Endodermal cell (in vitro differentiated cells): Measurements from ENCODE around the gene RPL5. TPM values are rescaled to one million over a fixed set of nuclear protein-coding genes. Genes with fewer than 3 reads are reported as not detected.

Experiments
- DNase-seq: peaks from one replicate; pipeline ENCODE4 v3.0.0-alpha.2; 2017
- H3K27ac ChIP-seq: 2 replicates; pipeline ENCODE4 v1.5.1; 2013; ENCODE audit warnings: mild to moderate bottlenecking, low read depth, low read length, moderate library complexity
- H3K27me3 ChIP-seq: 2 replicates; pipeline ENCODE4 v1.6.1; 2013; ENCODE audit warnings: mild to moderate bottlenecking, low read length, moderate library complexity; ENCODE audit not compliant: insufficient read depth, control insufficient read depth, poor library complexity, severe bottlenecking
- H3K36me3 ChIP-seq: 2 replicates; pipeline ENCODE4 v1.7.0; 2013; ENCODE audit warnings: mild to moderate bottlenecking, low read length, moderate library complexity; ENCODE audit not compliant: control insufficient read depth, insufficient read depth
- H3K4me1 ChIP-seq: one replicate; pipeline ENCODE4 v1.7.0; 2013; ENCODE audit warnings: low read length; ENCODE audit not compliant: control insufficient read depth, insufficient read depth
- H3K4me3 ChIP-seq: 2 replicates; pipeline ENCODE4 v1.5.1; 2013; ENCODE audit warnings: mild to moderate bottlenecking, low read length, moderate library complexity
- H3K9ac ChIP-seq: 2 replicates; pipeline ENCODE4 v1.6.1; 2013; ENCODE audit warnings: mild to moderate bottlenecking, low read length, moderate library complexity; ENCODE audit not compliant: poor library complexity, severe bottlenecking; ENCODE audit errors: extremely low read depth
- H3K9me3 ChIP-seq: 2 replicates; pipeline ENCODE4 v1.6.1; 2013; ENCODE audit warnings: mild to moderate bottlenecking, low read length, moderate library complexity; ENCODE audit not compliant: control insufficient read depth
- H3K27ac Mint-ChIP-seq: 2 replicates; pipeline ENCODE4 v1.8.0; 2020; ENCODE audit warnings: mixed read lengths
- H3K27me3 Mint-ChIP-seq: 2 replicates; pipeline ENCODE4 v1.8.0; 2021; ENCODE audit warnings: mild to moderate bottlenecking, mixed read lengths; ENCODE audit not compliant: insufficient read depth
- H3K36me3 Mint-ChIP-seq: 2 replicates; pipeline ENCODE4 v1.8.0; 2020; ENCODE audit warnings: low read depth, mixed read lengths
- H3K4me1 Mint-ChIP-seq: 2 replicates; pipeline ENCODE4 v1.8.0; 2020; ENCODE audit warnings: mixed read lengths
- H3K4me3 Mint-ChIP-seq: 2 replicates; pipeline ENCODE4 v1.8.0; 2020; ENCODE audit warnings: mild to moderate bottlenecking, moderate library complexity, mixed read lengths
- H3K9me3 Mint-ChIP-seq: 2 replicates; pipeline ENCODE4 v1.8.0; 2020; ENCODE audit warnings: mild to moderate bottlenecking, mixed read lengths
- CTCF ChIP-seq: fragments of 200-600 bp; sonication (generic); conservative IDR thresholded peaks from 2 replicates; pipeline ENCODE4 v1.5.0; 2021; ENCODE audit warnings: antibody characterized with exemption, mild to moderate bottlenecking
- WGBS, 2 experiments: methylation state at CpG; one replicate each; pipeline versions ENCODE4 v1.1.5 to v1.1.7; 2013; ENCODE audit warnings: missing lambda C conversion rate in 2 of 2, mixed read lengths in 1 of 2; ENCODE audit not compliant: insufficient coverage in 1 of 2, insufficient read length in 1 of 2; 5-methylcytosine and 5-hydroxymethylcytosine counted together
- total RNA-seq, 2 donors: library from RNA; stranded (reverse); fragmentation: NEBNext Ultra II Directional in 1 of 2; extraction: Animal tissue kit (Norgen Biotek cat#: 25700) in 1 of 2; gene quantifications; 2 replicates in 1 of 2; 3 replicates in 1 of 2; pipeline ENCODE4 v1.2.1, GENCODE V29; 2021

RPL5 gene
- total RNA-seq, 2 donors from 2014 or later = 963 to 1,201 TPM

GRCh38 chr1:92876351-92876750 lies 44.5 kb downstream of the RPL5 start:
- no peak for DNase-seq
- H3K4me3 Mint-ChIP-seq = no peak overlapping the region
- no peaks in the 10 kb centered on the region for H3K27me3 Mint-ChIP-seq
- no peak overlapping the region for H3K27ac Mint-ChIP-seq
- H3K36me3 Mint-ChIP-seq = peaks cover 8% of the 10 kb centered on the region
- WGBS, 2 experiments = 90 to 100% methylated on average over 2 to 4 of the region's 4 CpGs
- Histone ChIP-seq H3K4me1 (no peaks in the 10 kb centered on the region), H3K9ac (no peak overlapping the region), H3K4me3 (no peak overlapping the region), H3K27ac (no peak overlapping the region), H3K36me3 (no peaks in the 10 kb centered on the region), H3K9me3 (peaks cover 9% of the 10 kb centered on the region), H3K27me3 (no peaks in the 10 kb centered on the region)
- TF ChIP-seq CTCF = no peak
- H3K9me3 Mint-ChIP-seq = peaks cover 10% of the 10 kb centered on the region
- H3K4me1 Mint-ChIP-seq = peaks cover 11% of the 10 kb centered on the region

GRCh38 chr1:92877081-92877711 lies 45.4 kb downstream of the RPL5 start:
- Mint-ChIP-seq H3K27me3 (no peaks in the 10 kb centered on the region), H3K4me3 (no peak overlapping the region), H3K27ac (no peak overlapping the region), H3K9me3 (peaks cover 8% of the 10 kb centered on the region), H3K36me3 (peaks cover 8% of the 10 kb centered on the region), H3K4me1 (peaks cover 11% of the 10 kb centered on the region)
- H3K9me3 ChIP-seq = peaks cover 8% of the 10 kb centered on the region
- no peak for TF ChIP-seq CTCF
- no peak overlapping the region for H3K4me3 ChIP-seq
- no peak overlapping the region for H3K9ac ChIP-seq
- WGBS, 2 experiments = 90 to 93% methylated on average over 4 of the region's 4 CpGs
- no peak overlapping the region for H3K27ac ChIP-seq
- H3K27me3 ChIP-seq = no peaks in the 10 kb centered on the region
- no peaks in the 10 kb centered on the region for H3K4me1 ChIP-seq
- DNase-seq = no peak
- H3K36me3 ChIP-seq = no peaks in the 10 kb centered on the region

GRCh38 chr1:92877792-92878191 lies 46.0 kb downstream of the RPL5 start:
- DNase-seq = no peak

More at GRCh38 chr1:92877792-92878191, 46.0 kb downstream of the RPL5 start:
- peaks cover 3% of the 10 kb centered on the region for H3K9me3 Mint-ChIP-seq
- H3K9me3 ChIP-seq = peaks cover 2% of the 10 kb centered on the region
- H3K4me1 ChIP-seq = no peaks in the 10 kb centered on the region
- H3K4me3 ChIP-seq = no peak overlapping the region
- H3K27me3 Mint-ChIP-seq = no peaks in the 10 kb centered on the region
- 93 to 96% methylated on average over 2 to 3 of the region's 4 CpGs for WGBS, 2 experiments
- no peak overlapping the region for H3K27ac ChIP-seq
- no peak overlapping the region for H3K4me3 Mint-ChIP-seq
- H3K27ac Mint-ChIP-seq = no peak overlapping the region
- H3K36me3 ChIP-seq = no peaks in the 10 kb centered on the region
- no peaks in the 10 kb centered on the region for H3K27me3 ChIP-seq
- peaks cover 11% of the 10 kb centered on the region for H3K4me1 Mint-ChIP-seq
- no peak overlapping the region for H3K9ac ChIP-seq
- peaks cover 4% of the 10 kb centered on the region for H3K36me3 Mint-ChIP-seq
- no peak for TF ChIP-seq CTCF
